Measurements from ENCODE around the gene KCNAB1.

DNA sequence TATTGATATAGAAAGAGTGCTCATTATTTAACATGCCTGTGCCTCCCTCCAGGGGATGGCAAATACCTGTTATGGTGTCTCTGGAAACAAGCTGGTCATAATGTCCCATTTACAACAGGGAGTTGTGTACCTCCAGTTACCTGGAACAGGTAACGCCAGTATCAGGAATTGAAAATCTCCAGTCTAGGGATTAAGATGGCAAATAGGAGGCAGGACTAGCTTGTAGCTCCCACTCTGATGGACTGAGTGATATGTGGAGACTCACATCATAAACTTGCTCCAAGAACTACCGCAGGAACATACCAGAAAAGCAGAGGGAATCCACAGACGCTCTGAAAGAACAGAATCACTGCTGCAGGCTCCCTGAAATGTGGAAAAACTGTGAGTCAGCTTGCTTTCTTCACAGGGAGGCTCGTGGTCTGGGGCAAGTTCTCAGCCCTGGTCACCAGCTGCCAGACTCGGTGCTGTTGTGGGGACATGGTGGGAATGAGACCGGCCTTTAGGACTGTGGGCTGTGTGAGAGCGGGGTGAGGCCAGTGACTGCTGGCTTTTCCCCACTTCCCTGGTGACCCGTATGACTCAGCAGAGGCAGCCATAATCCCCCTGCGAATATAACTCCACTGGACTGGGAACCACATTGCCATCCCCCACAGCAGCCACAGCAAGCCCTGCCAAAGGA, 97.4 kb downstream of the KCNAB1 start:
- no peak for TF ChIP-seq EZH2 (IDR thresholded peaks at IDR 0.05; ENCODE audit: low read depth)
- TF ChIP-seq, protein P1, sequence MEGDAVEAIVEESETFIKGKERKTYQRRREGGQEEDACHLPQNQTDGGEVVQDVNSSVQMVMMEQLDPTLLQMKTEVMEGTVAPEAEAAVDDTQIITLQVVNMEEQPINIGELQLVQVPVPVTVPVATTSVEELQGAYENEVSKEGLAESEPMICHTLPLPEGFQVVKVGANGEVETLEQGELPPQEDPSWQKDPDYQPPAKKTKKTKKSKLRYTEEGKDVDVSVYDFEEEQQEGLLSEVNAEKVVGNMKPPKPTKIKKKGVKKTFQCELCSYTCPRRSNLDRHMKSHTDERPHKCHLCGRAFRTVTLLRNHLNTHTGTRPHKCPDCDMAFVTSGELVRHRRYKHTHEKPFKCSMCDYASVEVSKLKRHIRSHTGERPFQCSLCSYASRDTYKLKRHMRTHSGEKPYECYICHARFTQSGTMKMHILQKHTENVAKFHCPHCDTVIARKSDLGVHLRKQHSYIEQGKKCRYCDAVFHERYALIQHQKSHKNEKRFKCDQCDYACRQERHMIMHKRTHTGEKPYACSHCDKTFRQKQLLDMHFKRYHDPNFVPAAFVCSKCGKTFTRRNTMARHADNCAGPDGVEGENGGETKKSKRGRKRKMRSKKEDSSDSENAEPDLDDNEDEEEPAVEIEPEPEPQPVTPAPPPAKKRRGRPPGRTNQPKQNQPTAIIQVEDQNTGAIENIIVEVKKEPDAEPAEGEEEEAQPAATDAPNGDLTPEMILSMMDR (conservative IDR thresholded peaks at IDR 0.05): no peak

All from PC-9 (cell line).